Measurements from ENCODE around the gene UBL3.

GRCh38 chr13:29752175-29752574 is 98.2 kb downstream of the UBL3 start:
- TF ChIP-seq POLR2A (IDR thresholded peaks at IDR 0.05; ENCODE audit: low read depth, low read length) (no peak), ESRRA (IDR thresholded peaks at IDR 0.05; ENCODE audit: low read length) (no peak), TCF7 (IDR thresholded peaks at IDR 0.05; ENCODE audit: borderline replicate concordance) (no peak), USF2 (IDR thresholded peaks at IDR 0.05; ENCODE audit: borderline replicate concordance, low read depth, low read length) (no peak), SPI1 (IDR thresholded peaks at IDR 0.05; ENCODE audit: borderline replicate concordance, insufficient read depth, low read depth, low read length) (no peak), CTCF (IDR thresholded peaks at IDR 0.05 in 2 of 3, conservative IDR thresholded peaks at IDR 0.05 in 1 of 3; ENCODE audit: control insufficient read depth in 2 of 3, extremely low read depth in 1 of 3, insufficient read depth in 1 of 3, low read depth in 3 of 3, low read length in 3 of 3) (no peak), STAT3 (IDR thresholded peaks at IDR 0.05; ENCODE audit: low read depth, low read length) (no peak), DPF2 (IDR thresholded peaks at IDR 0.05) (no peak)
